Stimulated activated CD8-positive, alpha-beta memory T cell treated with anti-CD3 and anti-CD28 coated beads, Interleukin-12 subunit alpha, Interleukin-12 subunit beta, amount 100 ng/mL, for 4 hours (primary cell): ENCODE results near the gene XRCC6.
"Not testable (repeated sequence)": the region's sequence is repeated elsewhere in the genome, so short reads cannot be mapped to it uniquely, and the experiment has no call there.

Experiments used
- DNase-seq: peaks from one replicate; pipeline ENCODE4 v3.0.0-alpha.2; 2020; ENCODE audit warnings: low read depth

The XRCC6 gene

DNA sequence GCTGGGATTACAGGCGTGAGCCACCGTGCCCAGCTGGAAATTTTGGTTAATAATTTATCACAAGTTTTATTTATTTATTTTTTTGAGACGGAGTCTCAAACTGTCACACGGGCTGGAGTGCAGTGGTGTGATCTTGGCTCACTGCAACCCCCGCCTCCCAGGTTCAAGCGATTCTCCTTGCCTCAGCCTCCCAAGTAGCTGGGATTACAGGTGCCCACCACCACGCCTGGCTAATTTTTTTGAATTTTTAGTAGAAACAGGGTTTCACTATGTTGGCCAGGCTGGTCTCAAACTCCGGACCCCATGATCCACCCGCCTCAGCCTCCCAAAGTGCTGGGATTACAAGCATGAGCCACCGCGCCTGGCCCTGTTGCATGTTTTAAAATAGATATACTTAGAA lies 65.8 kb downstream of the XRCC6 start:
- not testable (repeated sequence) for DNase-seq

DNA sequence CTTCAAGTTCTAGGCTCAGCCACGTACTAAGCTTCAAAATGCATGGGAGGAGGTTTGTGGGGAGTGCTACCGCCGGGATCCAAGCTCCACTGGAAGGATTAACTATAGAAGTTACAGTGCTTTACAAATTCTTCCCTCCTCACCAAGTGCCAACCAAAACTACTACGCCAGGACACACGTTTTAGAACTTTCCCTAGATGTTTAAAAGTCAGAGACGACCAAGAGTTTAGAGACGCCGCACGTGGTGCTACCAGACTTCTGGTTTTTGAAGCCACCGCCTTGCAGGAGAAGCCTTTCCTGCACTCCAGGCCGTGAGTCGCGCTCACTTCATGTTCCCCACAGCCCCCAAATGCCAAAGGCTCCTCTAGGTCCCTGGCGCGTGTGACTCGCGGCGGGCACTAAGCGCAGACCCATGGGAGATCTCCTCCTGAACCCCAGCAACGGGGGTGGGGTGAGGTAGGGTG lies 66.8 kb downstream of the XRCC6 start:
- DNase-seq = no peak

DNA sequence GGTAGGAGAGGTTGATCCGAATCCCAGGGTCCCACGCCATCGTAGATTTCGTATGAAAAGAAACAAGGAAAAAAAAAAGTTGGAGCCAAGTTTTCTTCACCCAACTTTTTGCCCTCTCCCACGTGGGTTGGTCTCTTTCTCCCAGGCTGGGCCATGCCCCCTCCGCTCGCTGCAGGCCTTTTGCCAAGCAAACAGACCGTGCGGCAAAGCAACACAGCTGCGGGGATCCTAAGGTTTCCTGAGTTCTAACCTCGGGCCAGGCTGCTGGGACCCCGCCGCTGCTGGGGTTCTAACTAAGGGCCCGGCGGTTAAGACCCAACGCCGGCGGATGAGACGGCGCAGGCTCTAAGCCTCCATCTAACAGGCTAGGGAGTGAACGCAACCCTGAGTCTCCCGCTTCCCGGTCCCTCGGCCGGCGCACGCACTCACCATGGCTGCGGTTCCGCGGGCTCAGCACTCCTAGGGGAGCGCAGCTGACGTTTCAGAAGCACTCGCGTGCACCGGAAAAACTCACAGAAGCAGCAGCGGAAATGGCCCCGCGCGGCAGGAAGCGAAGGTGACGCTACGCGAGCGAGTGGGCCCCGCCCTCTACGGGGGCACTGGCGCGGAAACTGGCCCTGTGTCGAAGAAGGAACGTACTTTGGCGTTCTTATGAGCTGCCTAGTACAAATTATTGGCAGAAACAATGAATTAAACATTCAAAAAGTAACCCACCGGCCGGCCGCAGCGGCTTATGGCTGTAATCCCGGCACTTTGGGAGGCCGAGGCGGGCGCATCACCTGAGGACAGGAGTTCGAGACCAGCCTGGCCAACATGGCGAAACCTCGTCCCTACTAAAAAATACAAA lies 67.5 kb downstream of the XRCC6 start, which contains the start of gene SNU13:
TSS of gene SNU13 (minus strand) at position 503 of the 847 bp plus-strand sequence. CDS start at position 432, 71 bp downstream.
- peak; percentile 85 for DNase-seq

DNA sequence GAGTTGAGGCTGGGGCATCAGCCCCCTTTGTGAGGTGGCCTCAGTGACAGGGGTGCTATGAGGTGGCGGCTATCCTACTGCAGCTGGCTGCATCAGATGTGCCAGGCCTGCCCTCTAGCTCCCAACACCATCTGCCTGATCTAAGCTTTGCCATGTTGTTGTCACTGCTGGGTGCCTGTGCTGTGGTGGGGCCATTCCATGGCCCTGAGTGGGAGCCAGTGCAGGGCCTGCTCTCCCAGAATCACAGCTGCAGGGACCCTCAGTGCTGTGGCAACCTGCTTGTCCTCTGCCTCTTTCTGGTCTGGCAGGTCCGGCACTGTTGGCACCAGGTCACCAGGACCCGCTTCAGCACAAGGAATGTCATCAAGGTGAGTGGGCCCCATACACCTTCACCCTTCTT lies 69.4 kb downstream of the XRCC6 start:
- no peak for DNase-seq

DNA sequence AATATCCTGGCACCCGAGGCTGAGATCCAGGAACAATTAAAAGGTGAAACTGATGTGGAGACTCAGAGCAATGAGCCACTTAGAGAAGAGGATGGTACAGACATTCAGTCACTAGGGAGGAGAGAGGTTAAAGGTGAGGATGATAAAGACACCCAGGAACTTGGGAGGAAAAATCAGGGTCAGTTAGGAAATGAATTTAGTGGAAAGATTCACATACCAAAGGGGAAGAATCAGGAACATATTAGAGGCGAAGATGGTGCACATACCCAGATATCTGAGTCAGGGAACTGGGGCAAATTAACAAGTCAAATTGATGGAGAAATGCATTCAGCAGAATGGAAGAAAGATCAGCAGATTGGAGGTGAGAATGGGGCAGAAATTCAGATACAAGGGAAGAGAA lies 74.1 kb downstream of the XRCC6 start:
- DNase-seq = no peak

DNA sequence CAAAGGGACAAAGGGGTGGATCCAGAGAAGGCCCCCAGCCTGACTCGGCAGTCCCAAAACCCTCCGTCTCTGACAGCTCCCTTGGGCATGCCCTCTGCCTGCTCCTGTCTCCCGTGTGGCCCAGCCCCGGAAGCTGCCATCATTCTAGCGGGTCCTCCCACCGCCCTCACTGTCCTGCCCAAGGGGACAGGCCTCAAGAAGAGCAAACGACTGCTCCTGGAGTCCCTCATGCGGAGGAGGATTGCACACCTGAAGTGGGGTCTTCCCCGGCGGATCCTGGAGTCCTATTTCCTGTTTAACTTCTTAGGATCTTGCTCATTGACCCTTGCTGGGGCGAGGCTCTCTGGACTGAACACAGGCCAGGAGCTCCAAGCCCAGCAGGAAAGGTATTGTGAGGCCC lies 75.6 kb downstream of the XRCC6 start:
- DNase-seq = no peak

DNA sequence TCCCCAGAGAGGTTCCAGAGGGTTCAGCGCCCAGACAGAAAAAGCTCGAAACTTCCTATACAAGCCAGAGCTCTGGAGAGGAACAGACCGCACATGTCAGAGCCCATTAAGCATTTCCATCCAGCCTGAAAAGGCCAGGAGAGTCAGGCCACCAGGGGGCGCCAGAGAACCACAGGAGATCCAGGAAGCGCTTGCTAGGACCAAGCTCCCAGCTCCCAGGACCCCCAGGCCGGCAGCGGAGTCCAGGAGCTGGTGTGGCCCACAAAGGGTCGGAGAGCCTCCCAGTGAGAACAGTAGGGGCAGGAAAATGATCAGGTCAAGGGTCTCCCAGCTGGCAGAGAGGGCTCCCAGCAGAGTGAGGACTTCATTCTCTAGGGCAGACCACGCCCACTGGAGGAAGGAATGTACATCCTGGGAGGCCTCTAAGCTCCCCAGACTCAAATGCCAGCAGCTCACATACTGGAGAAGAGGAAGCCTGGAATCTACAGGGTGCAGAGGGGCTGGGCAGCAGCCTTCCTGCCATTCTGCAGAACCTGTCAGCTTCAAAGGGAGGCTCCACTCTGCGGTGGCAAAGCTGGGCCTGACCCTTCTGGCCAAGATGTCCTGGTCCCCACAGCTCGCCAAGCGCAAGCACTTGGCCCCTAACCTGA lies 76.2 kb downstream of the XRCC6 start:
- peak; percentile 76 for DNase-seq

DNA sequence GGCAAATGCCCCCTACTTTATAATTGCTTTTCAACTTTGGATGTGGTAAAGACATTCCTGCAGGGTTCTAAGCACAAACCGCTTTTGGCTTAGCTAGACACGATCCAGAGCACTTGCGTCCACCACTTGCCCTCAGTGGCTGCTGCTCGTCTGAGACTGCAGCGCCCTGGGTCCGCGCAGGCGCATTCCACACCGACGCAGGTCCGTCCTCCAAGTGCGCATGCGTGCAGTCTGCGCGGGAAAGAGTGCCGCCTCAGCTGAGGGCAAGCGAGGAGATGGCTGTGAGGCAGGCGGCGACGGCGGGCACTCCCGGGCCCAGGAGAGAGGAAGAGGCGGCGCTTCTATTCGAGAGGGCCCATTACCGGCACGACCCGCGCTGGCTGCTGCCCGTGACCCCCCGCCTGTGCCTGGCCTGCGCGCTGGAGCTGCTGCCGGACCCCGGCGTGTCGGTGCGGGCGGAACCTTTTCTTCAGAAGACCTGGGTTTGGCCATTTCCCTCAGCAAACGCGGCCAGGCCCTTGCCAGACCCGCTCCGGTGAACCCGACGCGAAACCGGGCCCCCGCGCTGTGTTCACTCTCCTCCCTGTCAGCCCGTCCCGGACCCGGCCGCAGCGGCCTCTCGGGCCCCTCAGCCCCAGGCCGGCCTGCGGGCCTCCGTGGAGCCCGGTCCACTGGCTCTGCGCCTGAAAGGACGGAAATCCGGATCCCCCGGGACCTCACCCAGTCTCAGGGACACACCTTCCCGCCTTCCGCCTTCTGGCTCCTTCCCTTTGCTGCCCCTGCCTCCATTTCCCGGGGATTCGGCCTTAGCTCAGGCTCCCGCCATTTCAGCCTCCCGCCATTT lies 78.4 kb downstream of the XRCC6 start, which contains the start of gene MEI1:
TSS of gene MEI1 (plus strand) at position 240 of the 844 bp plus-strand sequence. CDS start at position 276, 36 bp downstream.
- DNase-seq = peak; percentile 78

DNA sequence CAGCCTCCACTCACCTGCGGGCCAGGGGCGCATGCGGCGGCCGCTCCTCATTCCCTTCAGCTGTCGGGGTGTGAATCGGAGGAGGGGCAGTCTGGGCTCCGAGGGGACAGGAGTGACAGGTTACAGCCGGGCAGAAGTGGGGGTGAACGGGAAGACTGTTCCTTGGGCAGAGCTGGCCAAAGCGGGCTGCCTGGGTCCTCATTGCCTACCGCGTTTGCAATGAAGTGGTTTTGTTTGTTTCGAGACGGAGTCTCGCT lies 78.9 kb downstream of the XRCC6 start:
- no peak for DNase-seq

DNA sequence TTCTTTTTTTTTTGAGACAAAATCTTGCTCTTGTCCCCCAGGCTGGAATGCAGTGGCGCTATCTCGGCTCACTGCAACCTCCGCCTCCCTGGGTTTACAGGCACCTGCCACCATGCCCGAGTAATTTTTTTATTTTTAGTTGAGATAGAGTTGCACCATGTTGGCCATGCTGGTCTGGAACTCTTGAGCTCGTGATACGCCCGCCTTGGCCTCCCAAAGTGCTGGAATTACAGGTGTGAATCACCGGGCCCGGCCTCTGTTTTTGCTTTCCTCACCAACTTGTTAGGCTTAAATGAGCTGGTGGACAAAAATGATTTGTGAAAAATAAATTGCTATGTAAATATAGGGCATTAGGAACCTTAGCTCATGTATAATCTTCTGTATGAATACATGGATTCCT lies 81.7 kb downstream of the XRCC6 start:
- DNase-seq = no peak

DNA sequence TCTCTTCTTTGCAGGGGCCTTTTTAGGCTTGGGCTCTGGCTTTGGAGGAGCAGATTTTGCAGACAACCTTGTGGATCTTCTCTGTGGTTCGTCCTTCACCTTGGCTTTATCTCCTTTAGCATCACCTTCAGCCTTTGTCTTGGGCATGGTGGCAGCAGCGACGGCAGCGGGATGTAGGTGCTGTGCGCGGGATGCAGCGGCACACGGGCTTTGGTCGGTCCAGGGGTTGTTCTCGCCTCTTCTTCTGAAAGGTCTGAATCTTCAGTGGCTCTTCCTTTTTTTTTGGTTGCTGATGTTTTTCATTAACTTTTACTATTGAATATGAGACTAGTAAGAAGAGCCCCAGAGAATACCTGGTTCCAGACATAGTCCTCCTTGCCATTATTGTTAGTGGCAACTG lies 88.2 kb downstream of the XRCC6 start:
- no peak for DNase-seq

DNA sequence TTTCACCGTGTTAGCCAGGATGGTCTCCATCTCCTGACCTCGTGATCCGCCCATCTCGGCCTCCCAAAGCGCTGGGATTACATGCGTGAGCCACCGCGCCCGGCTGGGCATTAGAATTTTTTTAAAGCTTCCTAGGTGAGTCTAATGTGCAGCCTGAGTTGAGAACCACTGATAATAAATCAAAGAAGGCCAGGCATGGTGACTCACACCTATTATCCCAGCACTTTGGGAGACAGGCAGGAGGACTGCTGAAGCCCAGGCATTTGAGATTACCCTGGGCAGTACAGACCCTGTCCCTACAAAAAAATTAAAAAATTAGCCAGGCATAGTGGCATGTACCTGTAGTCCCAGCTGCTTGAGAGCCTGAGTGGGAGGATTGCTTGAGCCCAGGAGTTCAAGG lies 91.9 kb downstream of the XRCC6 start:
- no peak for DNase-seq
